ENCODE results near the gene RGS6. TPM values are rescaled to one million over a fixed set of nuclear protein-coding genes. Genes with fewer than 3 reads are reported as not detected.

Gene RGS6
- total RNA-seq, 1 donor from 2014 or later: 7.6 TPM

DNA sequence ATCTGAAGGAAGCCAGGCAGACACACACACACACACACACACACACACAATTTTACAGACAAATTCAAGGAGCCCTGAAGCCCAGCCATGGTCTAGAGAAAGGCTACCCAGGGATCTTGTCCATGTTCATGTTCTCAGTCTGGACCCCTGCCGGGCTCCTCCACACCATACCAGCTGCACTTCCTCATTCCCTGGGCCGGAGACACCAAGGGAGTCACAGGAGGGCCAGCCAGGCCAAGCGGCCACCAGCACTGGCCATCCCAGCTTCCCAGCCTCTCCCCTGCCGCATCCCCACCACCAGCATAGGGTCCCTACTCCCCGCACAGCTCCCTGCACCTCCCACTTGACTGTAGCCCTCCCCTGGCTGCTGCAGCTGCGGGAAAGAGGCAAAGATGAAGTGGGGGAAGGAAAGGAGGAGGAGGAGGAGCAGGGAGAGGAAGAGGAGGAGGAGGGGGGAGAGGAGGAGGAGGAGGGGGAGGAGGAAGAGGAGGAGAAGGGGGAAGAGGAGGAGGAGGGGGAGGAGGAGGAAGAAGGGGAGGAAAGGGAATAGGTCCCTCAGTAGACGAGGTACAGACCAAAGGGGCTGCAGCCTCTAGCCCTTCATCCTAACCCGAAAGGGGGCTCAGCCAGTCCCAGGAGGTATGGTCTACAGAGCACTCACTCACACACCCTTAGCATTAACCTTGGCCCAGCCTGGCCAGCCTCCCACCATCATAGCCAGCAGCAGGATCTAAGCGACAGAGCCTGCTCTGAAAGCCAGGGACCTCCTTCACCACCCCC is 668.5 kb downstream of the RGS6 start:
- no peak for DNase-seq (ENCODE audit: low spot score)

- DNase-seq (ENCODE audit: low spot score): no peak
These were observed 671.4 kb downstream of the RGS6 start for GRCh38 chr14:72603639-72604038.

DNA sequence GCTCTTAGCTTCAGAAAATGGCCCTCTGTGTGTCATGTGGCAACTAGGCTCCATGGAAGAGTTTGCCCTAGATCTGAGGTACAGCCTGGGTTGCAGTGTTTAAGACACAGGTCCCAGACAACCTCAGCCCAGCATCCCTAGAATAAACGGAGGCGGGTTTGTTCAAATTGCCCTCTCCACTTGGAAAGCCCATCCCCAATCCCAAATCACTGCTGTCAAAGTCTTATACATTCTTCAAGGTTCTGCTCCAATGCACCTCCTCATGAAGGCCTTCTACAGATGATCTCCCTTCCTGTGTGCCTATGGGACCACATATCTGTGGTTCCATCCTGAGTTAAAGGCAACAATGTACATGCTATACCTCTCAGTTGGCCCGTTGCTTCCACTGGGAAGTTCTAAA is 671.9 kb downstream of the RGS6 start:
- DNase-seq (ENCODE audit: low spot score): no peak

GRCh38 chr14:72605096-72605920 is 673.1 kb downstream of the RGS6 start:
- no peak for DNase-seq (ENCODE audit: low spot score)

DNA sequence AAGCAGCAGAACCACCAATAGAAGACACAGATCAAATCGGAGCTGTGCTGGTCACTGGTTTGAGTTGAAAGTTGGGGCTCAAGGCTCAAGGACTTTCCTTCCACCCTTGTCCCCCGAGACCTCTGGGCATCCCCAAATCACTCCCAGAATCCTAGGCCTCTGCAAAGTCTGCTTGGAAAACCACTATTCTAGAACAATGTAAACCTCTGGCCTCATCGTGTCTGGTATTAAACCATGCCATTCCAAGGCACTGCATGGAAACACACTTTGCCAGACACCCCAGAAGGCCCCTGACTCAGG is 673.6 kb downstream of the RGS6 start:
- DNase-seq (ENCODE audit: low spot score): no peak

- DNase-seq (ENCODE audit: low spot score): no peak
These were observed 674.6 kb downstream of the RGS6 start for GRCh38 chr14:72606879-72607278.

- no peak for DNase-seq (ENCODE audit: low spot score)
These were observed 675.3 kb downstream of the RGS6 start for GRCh38 chr14:72607386-72608130.

- no peak for DNase-seq (ENCODE audit: low spot score)
These were observed 676.4 kb downstream of the RGS6 start for GRCh38 chr14:72608391-72609204.

- DNase-seq (ENCODE audit: low spot score): no peak
These were observed 677.1 kb downstream of the RGS6 start for GRCh38 chr14:72609205-72609916.

DNA sequence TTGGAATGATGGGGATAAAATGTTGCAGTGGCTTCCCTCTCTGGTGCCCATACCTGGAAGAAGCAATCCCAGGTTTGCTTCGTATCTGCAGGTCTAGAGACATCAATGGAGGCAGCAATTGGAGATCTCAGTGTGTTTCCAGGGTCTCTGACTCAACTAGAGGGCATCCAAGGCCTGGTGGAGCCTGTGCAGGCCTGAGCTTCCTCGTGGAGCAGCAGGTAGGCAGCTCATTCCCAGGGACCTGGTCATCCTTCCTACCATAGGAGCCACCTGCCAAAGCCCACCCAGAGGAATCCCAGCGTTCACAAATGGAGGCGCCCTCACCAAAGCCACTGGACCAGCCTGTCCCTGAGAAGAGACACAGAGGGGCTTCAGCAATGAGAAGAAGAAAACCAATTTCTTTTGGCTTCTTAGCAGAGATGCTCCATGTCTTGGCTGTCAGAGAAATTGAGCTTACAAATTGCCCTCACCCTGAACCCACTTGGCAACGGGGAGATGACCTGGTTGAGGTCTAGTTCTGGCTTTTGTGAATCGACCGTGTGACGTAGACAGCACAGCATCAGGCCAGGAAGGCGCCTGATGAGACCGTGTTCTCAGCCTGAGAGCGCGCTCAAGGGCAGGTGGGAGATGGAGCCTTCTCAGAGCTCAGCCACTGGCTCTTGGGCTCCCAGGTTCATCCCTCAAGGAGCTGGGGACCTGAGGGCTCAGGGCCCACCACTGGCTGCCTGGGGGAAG is 678.0 kb downstream of the RGS6 start:
- DNase-seq (ENCODE audit: low spot score): no peak

DNA sequence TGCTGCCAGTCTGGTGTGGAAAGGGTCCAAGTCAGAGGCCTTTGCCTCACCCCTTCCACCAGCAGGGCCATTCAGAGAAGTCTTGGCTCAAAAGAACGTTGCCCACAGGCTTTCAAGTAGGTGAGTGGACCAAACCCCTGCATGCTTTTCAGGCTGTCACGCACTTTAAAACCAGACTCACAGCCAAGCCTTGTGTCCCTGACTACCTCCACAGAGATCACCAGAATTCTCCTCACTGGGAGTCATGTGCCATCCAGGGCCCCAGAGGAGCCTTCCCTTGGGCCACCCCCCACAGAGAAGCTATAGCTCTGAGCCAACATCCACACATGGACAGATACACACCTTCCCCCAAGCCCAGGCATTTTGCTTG is 678.6 kb downstream of the RGS6 start:
- no peak for DNase-seq (ENCODE audit: low spot score)

DNA sequence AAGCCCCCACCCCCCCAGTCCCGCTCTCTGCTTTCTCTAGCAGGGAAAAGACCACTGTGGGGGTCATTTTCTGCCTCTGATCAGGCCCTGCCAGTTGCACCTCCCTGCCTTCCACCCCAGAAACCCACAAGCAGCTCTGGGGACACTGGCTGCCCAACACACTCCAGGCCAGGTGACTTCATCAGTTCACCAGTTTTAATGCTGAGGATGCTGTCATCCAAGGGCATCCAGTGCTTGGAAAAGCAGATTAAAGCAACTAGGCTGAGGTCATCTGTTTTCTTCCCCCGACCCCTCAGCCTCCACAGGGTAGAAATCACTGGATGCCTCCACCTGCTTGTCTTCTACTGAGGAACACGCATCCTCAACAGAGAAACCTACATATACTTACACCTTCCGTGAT is 679.3 kb downstream of the RGS6 start:
- DNase-seq (ENCODE audit: low spot score): no peak

DNA sequence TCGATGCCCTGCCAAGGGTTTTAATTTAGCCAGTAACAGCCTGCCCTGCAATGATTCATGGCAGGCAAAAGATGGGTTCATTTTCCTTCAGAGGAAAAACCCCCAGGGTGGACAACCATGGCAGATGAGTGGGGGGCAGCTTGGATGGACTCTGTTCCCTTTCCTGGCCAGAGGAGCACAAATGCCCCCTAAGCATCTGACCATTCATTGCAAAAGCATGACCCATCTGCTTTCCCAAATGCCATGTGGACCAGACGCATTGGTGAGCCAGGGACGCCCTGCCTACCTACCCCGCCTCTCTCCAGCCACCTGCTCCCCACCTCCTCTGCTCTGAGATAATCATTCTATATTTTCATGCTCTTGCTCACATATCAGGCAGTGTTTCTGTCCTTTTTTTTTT is 679.8 kb downstream of the RGS6 start:
- DNase-seq (ENCODE audit: low spot score): no peak

GRCh38 chr14:72613231-72613974 is 681.2 kb downstream of the RGS6 start:
- no peak for DNase-seq (ENCODE audit: low spot score)

GRCh38 chr14:72613975-72614319 is 681.7 kb downstream of the RGS6 start:
- no peak for DNase-seq (ENCODE audit: low spot score)

- no peak for DNase-seq (ENCODE audit: low spot score)
These were observed 682.1 kb downstream of the RGS6 start for GRCh38 chr14:72614365-72614764.

GRCh38 chr14:72614891-72615415 is 682.7 kb downstream of the RGS6 start:
- DNase-seq (ENCODE audit: low spot score): no peak

- DNase-seq (ENCODE audit: low spot score): no peak
These were observed 683.4 kb downstream of the RGS6 start for GRCh38 chr14:72615451-72616121.
